C4-2B (cell line): ENCODE data around the gene NUDCD3.

Experiments used
- H3K27ac ChIP-seq: fragments of 450-650 bp; 2 replicates; pipeline ENCODE4 v1.5.1; 2017
- CTCF ChIP-seq: fragments of 450-650 bp; conservative IDR thresholded peaks from 2 replicates; pipeline ENCODE4 v1.5.1; 2017; ENCODE audit warnings: mild to moderate bottlenecking
- ZFX ChIP-seq: fragments of 450-650 bp; IDR thresholded peaks from 2 replicates; pipeline ENCODE4 v1.6.1; 2017

Gene NUDCD3

GRCh38 chr7:44396931-44397545 lies 93.4 kb downstream of the NUDCD3 start:
- no peak for TF ChIP-seq ZFX
- no peak for TF ChIP-seq CTCF
- H3K27ac ChIP-seq = no peak overlapping the region

- H3K27ac ChIP-seq = no peak overlapping the region
- no peak for TF ChIP-seq ZFX
- TF ChIP-seq CTCF = no peak
Observed at GRCh38 chr7:44396496-44396895, 94.0 kb downstream of the NUDCD3 start.

- H3K27ac ChIP-seq = no peak overlapping the region
- TF ChIP-seq ZFX (no peak), CTCF (no peak)
Observed at GRCh38 chr7:44395067-44395466, 95.4 kb downstream of the NUDCD3 start.

GRCh38 chr7:44394636-44395035 lies 95.8 kb downstream of the NUDCD3 start:
- TF ChIP-seq ZFX (no peak), CTCF (no peak)
- H3K27ac ChIP-seq = no peak overlapping the region

- no peak overlapping the region for H3K27ac ChIP-seq
- TF ChIP-seq CTCF (no peak), ZFX (no peak)
Observed at GRCh38 chr7:44394112-44394447, 96.4 kb downstream of the NUDCD3 start.

- TF ChIP-seq ZFX (no peak), CTCF (no peak)
- H3K27ac ChIP-seq = no peak overlapping the region
Observed at GRCh38 chr7:44393238-44394111, 97.0 kb downstream of the NUDCD3 start.

GRCh38 chr7:44392618-44393010 lies 97.8 kb downstream of the NUDCD3 start:
- no peak overlapping the region for H3K27ac ChIP-seq
- TF ChIP-seq CTCF = no peak
- no peak for TF ChIP-seq ZFX
